Peyer's patch (tissue), 4 donors: ENCODE measurements around the gene EXOC4.

ENCODE experiments used
- POLR2A ChIP-seq, 2 donors: fragments of 450-650 bp; IDR thresholded peaks; one replicate each; pipeline ENCODE4 v1.5.1; 2017; ENCODE audit warnings: antibody characterized with exemption in 2 of 2, mild to moderate bottlenecking in 2 of 2, moderate library complexity in 2 of 2
- TF ChIP-seq, protein P1 (sequence below), 6 experiments: fragments of 450-650 bp in 4 of 6; fragments of 200-600 bp in 2 of 6; sonication (generic) in 1 of 6; IDR thresholded peaks; one replicate each; pipeline ENCODE4 v1.5.1; 2017 to 2019; ENCODE audit warnings: antibody characterized with exemption in 6 of 6, mild to moderate bottlenecking in 3 of 6, moderate library complexity in 1 of 6

DNA sequence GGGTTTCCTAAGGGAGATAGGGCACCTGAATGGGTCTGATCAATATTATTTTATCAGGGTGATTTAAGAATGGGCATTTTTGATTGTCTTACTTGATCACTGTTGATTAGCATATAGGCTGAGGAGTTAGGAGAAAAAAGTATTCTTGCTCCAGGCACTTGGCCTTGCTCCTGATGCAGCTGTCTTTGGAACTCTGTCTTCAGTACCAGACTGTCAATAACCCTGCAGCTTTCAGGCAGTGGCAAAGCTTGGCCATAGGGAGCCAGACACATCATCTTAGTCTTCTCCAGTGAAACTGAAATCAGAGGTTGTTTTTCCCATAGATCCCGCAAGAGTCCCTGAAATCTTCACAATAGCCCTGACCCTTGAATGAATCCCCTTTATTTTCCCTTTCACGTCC lies 47.2 kb downstream of the EXOC4 start:
- TF ChIP-seq, protein P1, sequence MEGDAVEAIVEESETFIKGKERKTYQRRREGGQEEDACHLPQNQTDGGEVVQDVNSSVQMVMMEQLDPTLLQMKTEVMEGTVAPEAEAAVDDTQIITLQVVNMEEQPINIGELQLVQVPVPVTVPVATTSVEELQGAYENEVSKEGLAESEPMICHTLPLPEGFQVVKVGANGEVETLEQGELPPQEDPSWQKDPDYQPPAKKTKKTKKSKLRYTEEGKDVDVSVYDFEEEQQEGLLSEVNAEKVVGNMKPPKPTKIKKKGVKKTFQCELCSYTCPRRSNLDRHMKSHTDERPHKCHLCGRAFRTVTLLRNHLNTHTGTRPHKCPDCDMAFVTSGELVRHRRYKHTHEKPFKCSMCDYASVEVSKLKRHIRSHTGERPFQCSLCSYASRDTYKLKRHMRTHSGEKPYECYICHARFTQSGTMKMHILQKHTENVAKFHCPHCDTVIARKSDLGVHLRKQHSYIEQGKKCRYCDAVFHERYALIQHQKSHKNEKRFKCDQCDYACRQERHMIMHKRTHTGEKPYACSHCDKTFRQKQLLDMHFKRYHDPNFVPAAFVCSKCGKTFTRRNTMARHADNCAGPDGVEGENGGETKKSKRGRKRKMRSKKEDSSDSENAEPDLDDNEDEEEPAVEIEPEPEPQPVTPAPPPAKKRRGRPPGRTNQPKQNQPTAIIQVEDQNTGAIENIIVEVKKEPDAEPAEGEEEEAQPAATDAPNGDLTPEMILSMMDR (IDR thresholded peaks at IDR 0.05) = no peak
- no peak for TF ChIP-seq POLR2A (IDR thresholded peaks at IDR 0.05)
